HL-60 (cell line): ENCODE measurements around the gene M1AP.
"Not testable (repeated sequence)": the region's sequence is repeated elsewhere in the genome, so short reads cannot be mapped to it uniquely, and the experiment has no call there.

Source experiments
- POLR2AphosphoS5 ChIP-seq: IDR thresholded peaks from 2 replicates; pipeline ENCODE4 v1.6.1; 2012; ENCODE audit warnings: low read depth
- REST ChIP-seq: IDR thresholded peaks from 2 replicates; pipeline ENCODE4 v1.6.1; 2012; ENCODE audit warnings: low read depth; ENCODE audit not compliant: insufficient replicate concordance
- TF ChIP-seq, protein P1 (sequence below): IDR thresholded peaks from one replicate; pipeline ENCODE4 v1.5.1; 2011; ENCODE audit warnings: low read length, control low read depth, inconsistent platforms; ENCODE audit not compliant: insufficient read depth

GRCh38 chr2:74630454-74630853 lies 17.7 kb downstream of the M1AP start:
- TF ChIP-seq, protein P1, sequence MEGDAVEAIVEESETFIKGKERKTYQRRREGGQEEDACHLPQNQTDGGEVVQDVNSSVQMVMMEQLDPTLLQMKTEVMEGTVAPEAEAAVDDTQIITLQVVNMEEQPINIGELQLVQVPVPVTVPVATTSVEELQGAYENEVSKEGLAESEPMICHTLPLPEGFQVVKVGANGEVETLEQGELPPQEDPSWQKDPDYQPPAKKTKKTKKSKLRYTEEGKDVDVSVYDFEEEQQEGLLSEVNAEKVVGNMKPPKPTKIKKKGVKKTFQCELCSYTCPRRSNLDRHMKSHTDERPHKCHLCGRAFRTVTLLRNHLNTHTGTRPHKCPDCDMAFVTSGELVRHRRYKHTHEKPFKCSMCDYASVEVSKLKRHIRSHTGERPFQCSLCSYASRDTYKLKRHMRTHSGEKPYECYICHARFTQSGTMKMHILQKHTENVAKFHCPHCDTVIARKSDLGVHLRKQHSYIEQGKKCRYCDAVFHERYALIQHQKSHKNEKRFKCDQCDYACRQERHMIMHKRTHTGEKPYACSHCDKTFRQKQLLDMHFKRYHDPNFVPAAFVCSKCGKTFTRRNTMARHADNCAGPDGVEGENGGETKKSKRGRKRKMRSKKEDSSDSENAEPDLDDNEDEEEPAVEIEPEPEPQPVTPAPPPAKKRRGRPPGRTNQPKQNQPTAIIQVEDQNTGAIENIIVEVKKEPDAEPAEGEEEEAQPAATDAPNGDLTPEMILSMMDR, result not testable (repeated sequence)
- not testable (repeated sequence) for TF ChIP-seq POLR2AphosphoS5, REST
